Heart right ventricle (tissue), 16 donors: ENCODE results near the gene TPX2. TPM values are rescaled to one million over a fixed set of nuclear protein-coding genes. Genes with fewer than 3 reads are reported as not detected.

Source experiments
- ATAC-seq, 8 donors: fragments of 200-7000 bp; cut with Tn5 transposase; one replicate each; pipeline ENCODE4 v1.9.1; 2020; ENCODE audit warnings: mild to moderate bottlenecking in 8 of 8, moderate library complexity in 8 of 8, moderate number of reproducible peaks in 1 of 8
- DNase-seq, 2 donors: peaks; one replicate each; pipeline ENCODE4 v3.0.0-alpha.2; 2020
- H3K27ac ChIP-seq, 10 donors: fragments of 200-600 bp; sonication (generic) in 2 of 10; one replicate each; pipeline versions ENCODE4 v1.5.0 to v1.8.0; 2020 to 2022; ENCODE audit warnings: mild to moderate bottlenecking in 3 of 10
- H3K27me3 ChIP-seq, 7 donors: fragments of 200-600 bp; one replicate each; pipeline ENCODE4 v1.8.0; 2021 to 2022; ENCODE audit warnings: mild to moderate bottlenecking in 2 of 7
- H3K36me3 ChIP-seq, 9 donors: fragments of 200-600 bp; sonication (generic) in 1 of 9; one replicate each; pipeline versions ENCODE4 v1.5.0 to v1.8.0; 2020 to 2022; ENCODE audit warnings: mild to moderate bottlenecking in 2 of 9
- H3K4me1 ChIP-seq, 9 donors: fragments of 200-600 bp; sonication (generic) in 1 of 9; one replicate each; pipeline versions ENCODE4 v1.5.0 to v1.8.0; 2020 to 2022; ENCODE audit warnings: mild to moderate bottlenecking in 4 of 9
- H3K4me3 ChIP-seq, 10 donors: fragments of 200-600 bp; sonication (generic) in 2 of 10; one replicate each; pipeline versions ENCODE4 v1.5.0 to v1.8.0; 2020 to 2022; ENCODE audit warnings: mild to moderate bottlenecking in 7 of 10, moderate library complexity in 2 of 10
- H3K9me3 ChIP-seq, 11 donors: fragments of 200-600 bp in 10 of 11; sonication (generic) in 2 of 11; one replicate each; pipeline versions ENCODE4 v1.5.0 to v1.8.0; 2013 to 2022; ENCODE audit warnings: mild to moderate bottlenecking in 2 of 11, control low read depth in 1 of 11, moderate library complexity in 1 of 11
- CTCF ChIP-seq, 9 donors: fragments of 200-600 bp; sonication (generic) in 2 of 9; IDR thresholded peaks; one replicate each; pipeline versions ENCODE4 v1.5.0 to v1.8.0; 2021 to 2022; ENCODE audit warnings: antibody characterized with exemption in 9 of 9, mild to moderate bottlenecking in 5 of 9, moderate library complexity in 1 of 9
- WGBS, 2 donors: extraction: QIAGEN DNeasy Blood & Tissue Kit; methylation state at CpG; one replicate each; pipeline ENCODE4 v1.1.7; 2013; ENCODE audit warnings: inconsistent platforms in 1 of 2; 5-methylcytosine and 5-hydroxymethylcytosine counted together
- intact Hi-C, 10 donors: fragments of 100-400 bp; cut with DNase I; formaldehyde crosslinking; loops; one replicate each; pipeline versions ENCODE4 v1.11.1 to v1.14.2; 2022
- polyA plus RNA-seq, 2 donors: library from polyadenylated mRNA; stranded (reverse); fragments of 200-250 nt; gene quantifications; one replicate each; pipeline ENCODE4 v1.2.3, GENCODE V29; 2013
- total RNA-seq, 10 donors: library from RNA; stranded (reverse); fragmentation: NEBNext Ultra II Directional in 3 of 10; extraction: Animal tissue kit (Norgen Biotek cat#: 25700) in 3 of 10; gene quantifications; one replicate each; pipeline versions ENCODE4 v1.2.1 to v1.2.4, GENCODE V29; 2021 to 2023
- donor health status: Arrhythmogenic right ventricular cardiomyopathy.
- donor health status: ischemic (EF 13 %, LVEDD 7.1; RV severe dilation, severe dysfunction).
- donor health status: healthy with polysubstance abuse.
- donor health status: DM: no; HTN: yes; CAD: no.
- donor health status: DM: no; HTN: no; CAD: no.
- donor health status: ischemic (EF 25% LVEDD 6.9; RV normal size, moderate dysfunction).
- donor health status: ischemic (EF 25% LVEDD 5.7; RV mildly dilated, moderate dysfunction).
- donor health status: healthy.
- donor health status: DM: yes; HTN: yes; CAD: no.
- donor health status: Ischemic cardiomyopathy.
- donor health status: ischemic (EF 35%, LVEDD 5.7; RV mildly dilated, moderate dysfunction).
- donor health status: nonischemic (EF 11% LVEDD 7.7; RV severe dilation, severe dysfunction).
- donor health status: DM: yes; HTN: yes; CAD: no.
- donor health status: PGD.
- donor health status: ischemic (EF 29% LVEDD 5.4; RV normal size, mild dysfunction).
- donor health status: nonischemic (EF 23%, LVEDD 6.1; RV moderate dilation, normal function).

The TPX2 gene
- total and polyA plus RNA-seq, 12 donors, result 0.17 to 9.6 (median 0.78) TPM

DNA sequence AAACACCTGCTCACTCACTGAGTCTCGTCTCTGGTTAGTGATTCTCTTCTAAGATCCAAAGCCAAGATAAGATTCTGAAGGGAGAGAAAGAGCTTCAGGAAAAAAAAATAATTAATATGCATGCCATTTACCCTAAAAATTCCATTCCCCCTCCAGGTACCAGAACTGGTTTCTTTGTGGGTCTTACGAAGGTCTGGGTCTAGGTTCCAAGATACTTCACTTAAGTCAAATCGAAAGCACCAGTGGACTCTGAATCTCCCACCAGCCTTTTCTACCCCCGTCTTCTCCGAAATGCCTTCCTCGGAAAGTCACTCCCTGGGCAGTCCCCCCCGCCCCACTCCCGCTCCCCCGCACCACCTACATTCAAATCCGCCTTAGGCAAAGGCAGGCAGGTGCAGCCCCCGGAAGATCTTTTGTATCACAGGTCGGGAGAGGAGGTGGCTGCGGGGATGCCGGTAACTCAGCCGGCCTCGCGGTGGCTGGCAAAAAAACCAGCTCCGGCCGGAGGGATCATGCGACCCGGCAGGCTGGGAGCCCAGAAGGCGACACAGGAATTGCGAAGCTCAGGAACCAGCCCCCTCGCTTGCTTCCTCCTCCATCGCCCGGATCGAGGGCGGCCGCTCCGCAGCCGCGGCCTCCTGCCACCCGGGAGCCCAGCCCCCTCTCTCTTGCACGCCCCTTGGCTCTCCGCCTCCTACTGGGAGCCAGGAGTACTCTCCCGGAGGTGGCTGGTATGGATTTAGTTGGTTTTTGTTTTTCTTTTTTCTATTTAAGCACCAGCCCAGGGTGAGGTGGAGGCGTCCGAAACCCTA is 16.6 kb upstream of the TPX2 start, which contains the start of gene BCL2L1:
Gene BCL2L1, minus strand, starts transcription at position 612 of the 812 bp plus-strand sequence. CDS start 650 bp downstream, outside the sequence.
- 0% methylated on average over 38 of the region's 38 CpGs for WGBS, 2 donors

GRCh38 chr20:31723069-31723318 is 16.1 kb upstream of the TPX2 start:
- H3K27me3 ChIP-seq, result no peaks in the 10 kb centered on the region
- ATAC-seq (peak in 1 of 8 donors; percentile 49), DNase-seq (peak in 1 of 2 donors; percentile 47)
- WGBS, 2 donors, result 0 to 3% methylated on average over 10 of the region's 10 CpGs
- no peaks in the 10 kb centered on the region for H3K9me3 ChIP-seq
- H3K4me1 ChIP-seq, result peaks cover 7 to 44% (median 32%) of the 10 kb centered on the region in 9 donors
- peaks cover 0 to 29% (median 0%) of the 10 kb centered on the region in 9 donors for H3K36me3 ChIP-seq
- no peak for TF ChIP-seq CTCF (IDR thresholded peaks at IDR 0.05)
- H3K4me3 ChIP-seq, result peak overlapping the region; percentile 64 to 93 (median 81)
- intact Hi-C loops, result loop anchor here in 8 of 10 donors (1.0 to 10.0 kb wide), 10 partner anchors 11 to 161 kb away; no protein-coding TSS in a partner anchor
- peak overlapping the region; percentile 96 to 100 (median 99) for H3K27ac ChIP-seq

More for the DNA sequence above, 16.6 kb upstream of the TPX2 start, which contains the start of gene BCL2L1:
- intact Hi-C loops, result loop anchor here in 8 of 10 donors (1.0 to 10.0 kb wide), 11 partner anchors 9 to 160 kb away; no protein-coding TSS in a partner anchor
- Histone ChIP-seq H3K27ac (peak within 1 kb of the TSS; percentile 96 to 100 (median 99)), H3K4me3 (peak within 1 kb of the TSS; percentile 64 to 93 (median 81)), H3K4me1 (peaks cover 9 to 50% (median 37%) of the 10 kb centered on the region in 9 donors), H3K36me3 (peaks cover 0 to 35% (median 0%) of the 10 kb centered on the region in 9 donors), H3K27me3 (no peaks in the 10 kb centered on the region), H3K9me3 (no peaks in the 10 kb centered on the region)
- peak; percentile 64 to 78 (median 69) for TF ChIP-seq CTCF (IDR thresholded peaks at IDR 0.05)
- ATAC-seq, result peak; percentile 74 to 89 (median 84)
- DNase-seq, result peak; percentile 89 to 90

- DNase-seq (peak; percentile 98 to 99), ATAC-seq (peak; percentile 95 to 98 (median 96))
- peak overlapping the region; percentile 96 to 100 (median 99) for H3K27ac ChIP-seq
- H3K4me1 ChIP-seq, result peaks cover 7 to 39% (median 27%) of the 10 kb centered on the region in 9 donors
- TF ChIP-seq CTCF (IDR thresholded peaks at IDR 0.05), result peak; percentile 89 to 95 (median 92)
- H3K36me3 ChIP-seq, result peaks cover 0 to 25% (median 0%) of the 10 kb centered on the region in 9 donors
- H3K4me3 ChIP-seq, result peak overlapping the region; percentile 64 to 93 (median 81)
- intact Hi-C loops, result loop anchor here (1.0 to 10.0 kb wide), 11 partner anchors 11 to 161 kb away; no protein-coding TSS in a partner anchor
- no peaks in the 10 kb centered on the region for H3K9me3 ChIP-seq
- WGBS, 2 donors, result 0 to 1% methylated on average over 71 to 75 of the region's 77 CpGs
- no peaks in the 10 kb centered on the region for H3K27me3 ChIP-seq
Measured at GRCh38 chr20:31723319-31724078, 15.6 kb upstream of the TPX2 start.

DNA sequence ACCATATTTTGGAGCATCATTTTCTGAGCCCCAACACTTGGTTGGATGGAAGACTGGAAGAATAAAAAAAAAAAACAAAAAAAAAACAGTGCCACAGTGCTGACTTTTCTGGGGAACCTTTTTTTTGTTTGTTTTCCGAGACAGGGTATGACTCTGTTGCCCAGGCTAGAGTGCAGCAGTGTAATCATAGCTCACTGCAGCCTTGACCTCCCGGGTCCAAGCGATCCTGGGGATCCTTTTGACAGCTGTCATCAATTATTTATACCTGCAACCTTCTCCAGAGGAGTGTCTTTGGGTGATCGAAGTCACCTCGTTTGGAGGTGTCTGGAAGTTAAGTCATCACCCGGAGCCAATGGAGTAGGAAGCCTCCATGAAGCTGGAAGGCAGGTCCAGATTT is 7.8 kb upstream of the TPX2 start:
- no peak overlapping the region for H3K27ac ChIP-seq
- no peaks in the 10 kb centered on the region for H3K36me3 ChIP-seq
- DNase-seq, result no peak
- ATAC-seq, result no peak
- H3K4me3 ChIP-seq, result no peak overlapping the region
- intact Hi-C loops, result loop anchor here in 1 of 10 donors (10.0 kb wide), 1 partner anchor 177 kb away; no protein-coding TSS in a partner anchor
- H3K27me3 ChIP-seq, result no peaks in the 10 kb centered on the region
- WGBS, 2 donors, result 81 to 93% methylated on average over 6 of the region's 6 CpGs
- TF ChIP-seq CTCF (IDR thresholded peaks at IDR 0.05), result no peak
- no peaks in the 10 kb centered on the region for H3K4me1 ChIP-seq
- no peaks in the 10 kb centered on the region for H3K9me3 ChIP-seq
